Measurements from ENCODE around the gene ITCH.

GRCh38 chr20:34560141-34560523 is 197.1 kb downstream of the ITCH start:
- TF ChIP-seq CTCF (IDR thresholded peaks at IDR 0.05; ENCODE audit: poor library complexity, severe bottlenecking) (no peak), MXI1 (conservative IDR thresholded peaks at IDR 0.05; ENCODE audit: poor library complexity, severe bottlenecking) (no peak), EZH2 (IDR thresholded peaks at IDR 0.05; ENCODE audit: borderline replicate concordance, insufficient read depth, low read length, poor library complexity, severe bottlenecking) (no peak), SMC3 (conservative IDR thresholded peaks at IDR 0.05; ENCODE audit: poor library complexity) (no peak), POLR2AphosphoS5 (IDR thresholded peaks at IDR 0.05) (no peak), TAF1 (IDR thresholded peaks at IDR 0.05; ENCODE audit: low read depth) (no peak), EP300 (conservative IDR thresholded peaks at IDR 0.05; ENCODE audit: poor library complexity, severe bottlenecking) (no peak)

All from neural cell (in vitro differentiated cells).